ENCODE measurements around the gene PDGFRB.

Gene PDGFRB

GRCh38 chr5:150155258-150156026 is at the start of gene PDGFRB:
Gene PDGFRB, minus strand, starts transcription at chr5:150155845. Its CDS starts 18,798 bp downstream, at chr5:150137047.
- peaks cover 10% of the 10 kb centered on the region for H3K4me1 ChIP-seq (ENCODE audit: control insufficient read depth, insufficient read depth, low read length)
- peak within 1 kb of the TSS; percentile 35 for H3K9ac ChIP-seq (ENCODE audit: low read length)
- peak within 1 kb of the TSS; percentile 76 for H3K27ac ChIP-seq (ENCODE audit: low read depth, low read length)

GRCh38 chr5:150204590-150204960 is 48.9 kb upstream of the PDGFRB start:
- H3K4me3 ChIP-seq (ENCODE audit: low read length): no peak overlapping the region
- no peaks in the 10 kb centered on the region for H3K27me3 ChIP-seq (ENCODE audit: control insufficient read depth, insufficient read depth, low read length)
- H3K27ac ChIP-seq (ENCODE audit: low read depth, low read length): no peak overlapping the region
- H3K36me3 ChIP-seq (ENCODE audit: control insufficient read depth, insufficient read depth, low read length): no peaks in the 10 kb centered on the region
- no peaks in the 10 kb centered on the region for H3K4me1 ChIP-seq (ENCODE audit: control insufficient read depth, insufficient read depth, low read length)
- H3K9ac ChIP-seq (ENCODE audit: low read length): no peak overlapping the region

More at GRCh38 chr5:150155258-150156026, at the start of gene PDGFRB:
- no peaks in the 10 kb centered on the region for H3K36me3 ChIP-seq (ENCODE audit: control insufficient read depth, insufficient read depth, low read length)
- no peaks in the 10 kb centered on the region for H3K27me3 ChIP-seq (ENCODE audit: control insufficient read depth, insufficient read depth, low read length)
- H3K4me3 ChIP-seq (ENCODE audit: low read length): peak within 1 kb of the TSS; percentile 67

GRCh38 chr5:150203832-150204589 is 48.4 kb upstream of the PDGFRB start:
- Histone ChIP-seq H3K27me3 (ENCODE audit: control insufficient read depth, insufficient read depth, low read length) (no peaks in the 10 kb centered on the region), H3K36me3 (ENCODE audit: control insufficient read depth, insufficient read depth, low read length) (no peaks in the 10 kb centered on the region), H3K4me3 (ENCODE audit: low read length) (no peak overlapping the region)

GRCh38 chr5:150202501-150202900 is 46.9 kb upstream of the PDGFRB start:
- Histone ChIP-seq H3K27me3 (ENCODE audit: control insufficient read depth, insufficient read depth, low read length) (no peaks in the 10 kb centered on the region), H3K4me3 (ENCODE audit: low read length) (no peak overlapping the region), H3K36me3 (ENCODE audit: control insufficient read depth, insufficient read depth, low read length) (no peaks in the 10 kb centered on the region), H3K4me1 (ENCODE audit: control insufficient read depth, insufficient read depth, low read length) (no peaks in the 10 kb centered on the region), H3K27ac (ENCODE audit: low read depth, low read length) (no peak overlapping the region), H3K9ac (ENCODE audit: low read length) (no peak overlapping the region)

More at GRCh38 chr5:150203832-150204589, 48.4 kb upstream of the PDGFRB start:
- no peak overlapping the region for H3K9ac ChIP-seq (ENCODE audit: low read length)
- no peak overlapping the region for H3K27ac ChIP-seq (ENCODE audit: low read depth, low read length)
- H3K4me1 ChIP-seq (ENCODE audit: control insufficient read depth, insufficient read depth, low read length): no peaks in the 10 kb centered on the region

- no peak overlapping the region for H3K9ac ChIP-seq (ENCODE audit: low read length)
- no peaks in the 10 kb centered on the region for H3K4me1 ChIP-seq (ENCODE audit: control insufficient read depth, insufficient read depth, low read length)
- no peaks in the 10 kb centered on the region for H3K27me3 ChIP-seq (ENCODE audit: control insufficient read depth, insufficient read depth, low read length)
- H3K36me3 ChIP-seq (ENCODE audit: control insufficient read depth, insufficient read depth, low read length): no peaks in the 10 kb centered on the region
- no peak overlapping the region for H3K4me3 ChIP-seq (ENCODE audit: low read length)
- H3K27ac ChIP-seq (ENCODE audit: low read depth, low read length): no peak overlapping the region
Measured at GRCh38 chr5:150197476-150197875, 41.8 kb upstream of the PDGFRB start.

GRCh38 chr5:150196986-150197385 is 41.3 kb upstream of the PDGFRB start:
- no peaks in the 10 kb centered on the region for H3K4me1 ChIP-seq (ENCODE audit: control insufficient read depth, insufficient read depth, low read length)
- H3K27me3 ChIP-seq (ENCODE audit: control insufficient read depth, insufficient read depth, low read length): no peaks in the 10 kb centered on the region
- no peak overlapping the region for H3K27ac ChIP-seq (ENCODE audit: low read depth, low read length)
- no peak overlapping the region for H3K9ac ChIP-seq (ENCODE audit: low read length)
- H3K36me3 ChIP-seq (ENCODE audit: control insufficient read depth, insufficient read depth, low read length): no peaks in the 10 kb centered on the region
- H3K4me3 ChIP-seq (ENCODE audit: low read length): no peak overlapping the region

GRCh38 chr5:150196514-150196913 is 40.9 kb upstream of the PDGFRB start:
- Histone ChIP-seq H3K27me3 (ENCODE audit: control insufficient read depth, insufficient read depth, low read length) (no peaks in the 10 kb centered on the region), H3K4me3 (ENCODE audit: low read length) (no peak overlapping the region), H3K36me3 (ENCODE audit: control insufficient read depth, insufficient read depth, low read length) (no peaks in the 10 kb centered on the region), H3K4me1 (ENCODE audit: control insufficient read depth, insufficient read depth, low read length) (no peaks in the 10 kb centered on the region), H3K9ac (ENCODE audit: low read length) (no peak overlapping the region), H3K27ac (ENCODE audit: low read depth, low read length) (no peak overlapping the region)

GRCh38 chr5:150195736-150196485 is 40.3 kb upstream of the PDGFRB start:
- Histone ChIP-seq H3K36me3 (ENCODE audit: control insufficient read depth, insufficient read depth, low read length) (no peaks in the 10 kb centered on the region), H3K4me3 (ENCODE audit: low read length) (no peak overlapping the region), H3K27ac (ENCODE audit: low read depth, low read length) (no peak overlapping the region), H3K9ac (ENCODE audit: low read length) (no peak overlapping the region), H3K27me3 (ENCODE audit: control insufficient read depth, insufficient read depth, low read length) (no peaks in the 10 kb centered on the region), H3K4me1 (ENCODE audit: control insufficient read depth, insufficient read depth, low read length) (no peaks in the 10 kb centered on the region)

- H3K36me3 ChIP-seq (ENCODE audit: control insufficient read depth, insufficient read depth, low read length): no peaks in the 10 kb centered on the region
- H3K4me1 ChIP-seq (ENCODE audit: control insufficient read depth, insufficient read depth, low read length): no peaks in the 10 kb centered on the region
- H3K4me3 ChIP-seq (ENCODE audit: low read length): no peak overlapping the region
- no peak overlapping the region for H3K27ac ChIP-seq (ENCODE audit: low read depth, low read length)
- no peak overlapping the region for H3K9ac ChIP-seq (ENCODE audit: low read length)
- peaks cover 9% of the 10 kb centered on the region for H3K27me3 ChIP-seq (ENCODE audit: control insufficient read depth, insufficient read depth, low read length)
Measured at GRCh38 chr5:150192462-150192861, 36.8 kb upstream of the PDGFRB start.

- Histone ChIP-seq H3K4me3 (ENCODE audit: low read length) (no peak overlapping the region), H3K36me3 (ENCODE audit: control insufficient read depth, insufficient read depth, low read length) (no peaks in the 10 kb centered on the region), H3K9ac (ENCODE audit: low read length) (no peak overlapping the region), H3K4me1 (ENCODE audit: control insufficient read depth, insufficient read depth, low read length) (no peaks in the 10 kb centered on the region), H3K27me3 (ENCODE audit: control insufficient read depth, insufficient read depth, low read length) (peaks cover 9% of the 10 kb centered on the region), H3K27ac (ENCODE audit: low read depth, low read length) (no peak overlapping the region)
Measured at GRCh38 chr5:150190987-150191386, 35.3 kb upstream of the PDGFRB start.

- Histone ChIP-seq H3K9ac (ENCODE audit: low read length) (no peak overlapping the region), H3K4me1 (ENCODE audit: control insufficient read depth, insufficient read depth, low read length) (no peaks in the 10 kb centered on the region), H3K27ac (ENCODE audit: low read depth, low read length) (no peak overlapping the region), H3K4me3 (ENCODE audit: low read length) (no peak overlapping the region), H3K27me3 (ENCODE audit: control insufficient read depth, insufficient read depth, low read length) (peaks cover 9% of the 10 kb centered on the region), H3K36me3 (ENCODE audit: control insufficient read depth, insufficient read depth, low read length) (no peaks in the 10 kb centered on the region)
Measured at GRCh38 chr5:150190503-150190979, 34.9 kb upstream of the PDGFRB start.
